ENCODE results near the gene RCBTB2. TPM values are rescaled to one million over a fixed set of nuclear protein-coding genes. Genes with fewer than 3 reads are reported as not detected.

Gene RCBTB2
- total RNA-seq, 1 donor from 2014 or later, result 25.2 TPM

DNA sequence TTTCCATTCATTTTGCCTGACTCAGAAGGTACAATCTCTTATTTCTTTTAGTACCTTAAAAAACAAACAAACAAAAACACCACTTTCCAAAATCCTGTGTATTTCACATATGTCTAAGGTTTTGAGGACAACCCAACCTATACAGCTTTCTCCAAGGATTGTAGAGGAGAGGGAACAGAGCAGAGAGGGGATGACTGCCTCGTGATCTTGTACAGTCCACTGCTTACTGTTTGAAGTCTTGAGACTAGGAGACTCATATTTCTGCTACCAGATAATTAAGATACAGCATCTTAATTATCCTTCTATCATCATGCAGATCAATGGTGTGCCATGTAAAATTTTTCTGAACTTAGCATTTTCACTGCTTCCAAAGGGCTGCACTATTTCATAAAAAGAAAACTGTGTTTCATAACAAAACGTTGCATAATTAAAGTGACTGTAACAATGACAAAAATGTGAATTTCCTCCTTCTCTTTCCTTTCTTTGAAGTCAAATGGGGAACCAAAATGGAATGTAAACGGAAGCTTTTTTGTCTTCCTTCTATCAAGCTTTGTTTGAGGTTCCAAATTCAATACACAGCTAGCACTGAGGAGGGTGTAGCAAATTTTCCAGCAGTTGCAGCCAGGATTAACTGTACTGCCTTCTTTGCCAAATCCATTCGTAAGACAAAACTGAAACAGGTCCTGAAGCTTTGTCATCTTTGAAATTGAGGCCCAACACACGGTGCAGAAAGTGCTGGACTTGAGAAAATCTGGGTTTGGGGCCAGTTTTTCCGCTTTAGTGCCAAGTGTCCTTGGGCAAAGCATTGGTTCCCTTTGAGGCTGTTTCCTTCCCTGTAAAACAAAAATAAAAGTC lies 34.9 kb upstream of the RCBTB2 start:
- TF ChIP-seq, protein P1, sequence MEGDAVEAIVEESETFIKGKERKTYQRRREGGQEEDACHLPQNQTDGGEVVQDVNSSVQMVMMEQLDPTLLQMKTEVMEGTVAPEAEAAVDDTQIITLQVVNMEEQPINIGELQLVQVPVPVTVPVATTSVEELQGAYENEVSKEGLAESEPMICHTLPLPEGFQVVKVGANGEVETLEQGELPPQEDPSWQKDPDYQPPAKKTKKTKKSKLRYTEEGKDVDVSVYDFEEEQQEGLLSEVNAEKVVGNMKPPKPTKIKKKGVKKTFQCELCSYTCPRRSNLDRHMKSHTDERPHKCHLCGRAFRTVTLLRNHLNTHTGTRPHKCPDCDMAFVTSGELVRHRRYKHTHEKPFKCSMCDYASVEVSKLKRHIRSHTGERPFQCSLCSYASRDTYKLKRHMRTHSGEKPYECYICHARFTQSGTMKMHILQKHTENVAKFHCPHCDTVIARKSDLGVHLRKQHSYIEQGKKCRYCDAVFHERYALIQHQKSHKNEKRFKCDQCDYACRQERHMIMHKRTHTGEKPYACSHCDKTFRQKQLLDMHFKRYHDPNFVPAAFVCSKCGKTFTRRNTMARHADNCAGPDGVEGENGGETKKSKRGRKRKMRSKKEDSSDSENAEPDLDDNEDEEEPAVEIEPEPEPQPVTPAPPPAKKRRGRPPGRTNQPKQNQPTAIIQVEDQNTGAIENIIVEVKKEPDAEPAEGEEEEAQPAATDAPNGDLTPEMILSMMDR (conservative IDR thresholded peaks at IDR 0.05), result no peak
- Mint-ChIP-seq H3K27ac (ENCODE audit: unreplicated experiment) (peak overlapping the region; percentile 38), H3K9me3 (no peaks in the 10 kb centered on the region), H3K4me1 (peaks cover 37% of the 10 kb centered on the region), H3K27me3 (ENCODE audit: low read depth) (no peaks in the 10 kb centered on the region), H3K4me3 (no peak overlapping the region), H3K36me3 (ENCODE audit: low read depth) (no peaks in the 10 kb centered on the region)
- no peak for DNase-seq (ENCODE audit: low read depth, low spot score)

DNA sequence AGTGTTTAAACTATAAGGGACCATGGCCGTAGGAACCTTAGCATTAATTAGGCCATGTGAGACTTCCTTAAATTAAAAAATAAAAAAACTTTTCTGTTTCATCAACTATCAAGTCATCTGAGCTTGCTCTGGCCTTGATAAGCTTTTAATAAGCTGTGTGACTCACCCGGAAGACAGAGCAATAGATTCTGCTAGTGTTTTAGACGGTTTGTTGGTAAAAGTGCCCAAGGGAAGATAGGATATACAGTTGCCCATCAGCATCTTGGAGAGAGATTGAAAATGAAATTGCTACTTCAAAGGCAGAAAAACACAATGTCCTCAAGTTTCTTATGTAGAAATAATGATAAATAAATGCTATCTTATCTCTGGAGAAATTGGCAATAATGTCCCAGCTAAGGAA lies 31.2 kb upstream of the RCBTB2 start:
- Mint-ChIP-seq H3K27ac (ENCODE audit: unreplicated experiment) (no peak overlapping the region), H3K9me3 (no peaks in the 10 kb centered on the region), H3K4me1 (peaks cover 21% of the 10 kb centered on the region), H3K36me3 (ENCODE audit: low read depth) (no peaks in the 10 kb centered on the region), H3K27me3 (ENCODE audit: low read depth) (no peaks in the 10 kb centered on the region), H3K4me3 (no peak overlapping the region)
- TF ChIP-seq, protein P1 (conservative IDR thresholded peaks at IDR 0.05), result no peak
- no peak for DNase-seq (ENCODE audit: low read depth, low spot score)

DNA sequence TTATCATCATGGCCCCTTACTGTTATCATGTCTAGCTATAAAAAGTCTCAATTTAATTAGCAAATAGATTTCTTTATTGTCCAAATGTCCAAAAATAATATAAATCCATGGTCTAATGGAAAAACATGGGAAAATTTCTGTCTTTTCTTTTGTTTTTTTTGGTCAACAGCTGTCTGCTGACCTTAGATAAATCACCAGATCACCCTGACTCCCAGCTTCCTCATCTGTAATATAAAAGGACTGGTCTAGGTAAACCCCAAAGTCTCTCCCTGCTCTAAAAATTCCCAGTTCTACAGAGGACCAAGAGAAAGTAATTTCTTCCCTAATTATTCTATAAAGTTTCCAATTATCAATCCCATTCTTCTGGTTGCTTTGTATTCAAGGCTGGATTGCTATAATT lies 30.7 kb upstream of the RCBTB2 start:
- H3K27ac Mint-ChIP-seq (ENCODE audit: unreplicated experiment), result no peak overlapping the region
- no peaks in the 10 kb centered on the region for H3K9me3 Mint-ChIP-seq
- H3K27me3 Mint-ChIP-seq (ENCODE audit: low read depth), result no peaks in the 10 kb centered on the region
- no peak overlapping the region for H3K4me3 Mint-ChIP-seq
- no peaks in the 10 kb centered on the region for H3K36me3 Mint-ChIP-seq (ENCODE audit: low read depth)
- TF ChIP-seq, protein P1 (conservative IDR thresholded peaks at IDR 0.05), result no peak
- H3K4me1 Mint-ChIP-seq, result peaks cover 19% of the 10 kb centered on the region
- no peak for DNase-seq (ENCODE audit: low read depth, low spot score)

DNA sequence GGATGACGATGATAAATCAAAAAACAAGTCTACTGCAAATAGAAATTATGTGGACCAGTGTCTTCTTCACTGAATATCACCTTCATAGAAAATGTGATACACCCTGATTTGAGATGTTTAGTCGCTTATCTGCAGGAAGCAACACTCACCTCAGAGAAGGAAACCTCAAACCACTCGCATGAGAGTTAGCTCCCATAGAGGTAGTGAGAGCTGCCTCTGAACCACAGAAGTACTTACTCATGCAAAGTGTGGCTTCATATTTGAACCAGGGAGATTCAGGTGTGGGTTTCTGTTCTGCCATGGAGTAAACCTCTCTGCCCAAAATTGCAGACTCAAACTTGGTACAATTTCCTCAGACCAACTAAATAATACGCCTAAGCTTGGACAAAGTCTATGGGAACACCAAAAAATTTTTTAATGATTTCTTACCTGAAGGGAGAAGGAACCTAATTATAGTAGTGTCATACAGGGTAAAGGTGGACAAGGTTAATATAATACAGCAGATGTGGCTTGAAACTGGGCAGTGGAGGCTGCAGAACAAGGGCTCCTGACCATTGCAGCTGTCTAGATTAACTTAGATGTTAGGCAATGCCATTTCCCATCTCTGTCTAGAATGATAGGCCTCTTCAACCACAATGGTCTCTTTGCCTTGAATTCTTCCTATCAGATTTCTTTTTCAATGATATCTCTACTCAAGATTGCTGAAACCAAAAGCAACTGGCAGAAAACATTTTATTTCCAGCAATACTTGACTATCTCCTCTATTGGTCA lies 29.6 kb upstream of the RCBTB2 start:
- no peak for DNase-seq (ENCODE audit: low read depth, low spot score)
- H3K36me3 Mint-ChIP-seq (ENCODE audit: low read depth), result peaks cover 2% of the 10 kb centered on the region
- H3K4me3 Mint-ChIP-seq, result no peak overlapping the region
- H3K27ac Mint-ChIP-seq (ENCODE audit: unreplicated experiment), result no peak overlapping the region
- peaks cover 8% of the 10 kb centered on the region for H3K4me1 Mint-ChIP-seq
- no peaks in the 10 kb centered on the region for H3K27me3 Mint-ChIP-seq (ENCODE audit: low read depth)
- TF ChIP-seq, protein P1 (conservative IDR thresholded peaks at IDR 0.05), result no peak
- H3K9me3 Mint-ChIP-seq, result peaks cover 2% of the 10 kb centered on the region

DNA sequence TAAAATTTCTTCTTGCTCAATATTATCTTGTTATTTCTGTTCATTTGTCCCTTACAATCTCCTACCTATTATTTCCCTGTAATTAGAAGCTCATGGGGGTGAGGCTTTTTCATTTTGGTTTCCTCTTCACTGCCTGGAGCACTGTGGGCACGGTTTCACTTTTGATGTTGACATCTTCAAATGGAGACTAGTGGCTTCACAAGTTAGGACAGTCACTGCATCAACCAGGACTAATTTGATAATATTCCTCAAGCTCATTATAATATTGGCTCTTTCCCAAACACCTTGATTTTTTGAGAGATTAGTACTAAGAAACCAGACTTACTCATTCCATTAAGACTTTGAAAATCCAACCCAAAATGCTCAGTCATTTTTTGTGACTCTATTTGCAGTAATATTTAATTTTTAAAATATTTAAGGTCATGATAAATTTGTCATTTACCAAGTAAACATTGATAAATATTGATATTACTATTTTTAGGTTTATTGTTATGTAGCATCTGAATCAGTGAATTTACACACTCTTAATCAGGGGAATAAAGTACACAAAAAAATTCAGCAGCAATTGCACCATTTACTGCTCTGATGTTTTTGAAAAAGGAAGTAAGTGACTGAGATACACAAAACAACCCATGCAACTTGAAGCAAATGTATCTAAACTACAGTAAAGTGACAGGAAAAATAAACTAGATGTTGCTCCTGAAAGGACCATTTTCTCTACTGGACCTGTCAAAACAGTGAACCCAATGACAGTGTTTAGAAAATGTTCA lies 28.8 kb upstream of the RCBTB2 start:
- Mint-ChIP-seq H3K4me3 (no peak overlapping the region), H3K27me3 (ENCODE audit: low read depth) (no peaks in the 10 kb centered on the region), H3K36me3 (ENCODE audit: low read depth) (peaks cover 4% of the 10 kb centered on the region), H3K27ac (ENCODE audit: unreplicated experiment) (no peak overlapping the region), H3K4me1 (peaks cover 6% of the 10 kb centered on the region), H3K9me3 (peaks cover 2% of the 10 kb centered on the region)
- TF ChIP-seq, protein P1 (conservative IDR thresholded peaks at IDR 0.05), result no peak
- no peak for DNase-seq (ENCODE audit: low read depth, low spot score)
